GM12875 (cell line): Measurements from ENCODE around the gene GPC5.

Source experiments
- H3K4me3 ChIP-seq: one replicate; pipeline ENCODE4 v1.5.1; 2011; ENCODE audit warnings: low read depth, low read length, control low read depth
- TF ChIP-seq, protein P1 (sequence below): IDR thresholded peaks from 2 replicates; pipeline ENCODE4 v1.5.1; 2011; ENCODE audit warnings: low read depth, mild to moderate bottlenecking, control low read depth, inconsistent platforms, low read length, moderate library complexity, borderline replicate concordance; ENCODE audit not compliant: insufficient read depth

Gene GPC5

DNA sequence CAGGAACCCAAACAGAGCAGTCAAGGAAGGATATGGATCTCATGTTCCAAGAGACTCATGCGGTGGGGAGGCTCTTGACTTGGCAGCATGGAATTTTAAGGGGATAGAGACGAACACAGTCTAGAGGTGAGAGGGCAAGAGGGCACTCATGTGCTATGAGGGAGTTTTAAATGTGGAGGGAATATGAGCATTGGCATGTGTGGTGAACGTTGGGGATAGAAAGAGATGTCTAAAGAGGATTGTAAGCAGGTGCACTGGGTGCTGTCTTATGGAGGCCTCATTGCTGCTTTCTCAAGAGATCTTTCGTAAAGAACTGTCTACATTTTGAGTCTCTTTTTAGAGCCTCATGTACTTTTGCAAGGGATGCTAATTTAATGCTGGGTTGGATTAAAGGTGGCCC, 1227.9 kb downstream of the GPC5 start:
- TF ChIP-seq, protein P1, sequence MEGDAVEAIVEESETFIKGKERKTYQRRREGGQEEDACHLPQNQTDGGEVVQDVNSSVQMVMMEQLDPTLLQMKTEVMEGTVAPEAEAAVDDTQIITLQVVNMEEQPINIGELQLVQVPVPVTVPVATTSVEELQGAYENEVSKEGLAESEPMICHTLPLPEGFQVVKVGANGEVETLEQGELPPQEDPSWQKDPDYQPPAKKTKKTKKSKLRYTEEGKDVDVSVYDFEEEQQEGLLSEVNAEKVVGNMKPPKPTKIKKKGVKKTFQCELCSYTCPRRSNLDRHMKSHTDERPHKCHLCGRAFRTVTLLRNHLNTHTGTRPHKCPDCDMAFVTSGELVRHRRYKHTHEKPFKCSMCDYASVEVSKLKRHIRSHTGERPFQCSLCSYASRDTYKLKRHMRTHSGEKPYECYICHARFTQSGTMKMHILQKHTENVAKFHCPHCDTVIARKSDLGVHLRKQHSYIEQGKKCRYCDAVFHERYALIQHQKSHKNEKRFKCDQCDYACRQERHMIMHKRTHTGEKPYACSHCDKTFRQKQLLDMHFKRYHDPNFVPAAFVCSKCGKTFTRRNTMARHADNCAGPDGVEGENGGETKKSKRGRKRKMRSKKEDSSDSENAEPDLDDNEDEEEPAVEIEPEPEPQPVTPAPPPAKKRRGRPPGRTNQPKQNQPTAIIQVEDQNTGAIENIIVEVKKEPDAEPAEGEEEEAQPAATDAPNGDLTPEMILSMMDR: no peak
- H3K4me3 ChIP-seq: no peak overlapping the region

DNA sequence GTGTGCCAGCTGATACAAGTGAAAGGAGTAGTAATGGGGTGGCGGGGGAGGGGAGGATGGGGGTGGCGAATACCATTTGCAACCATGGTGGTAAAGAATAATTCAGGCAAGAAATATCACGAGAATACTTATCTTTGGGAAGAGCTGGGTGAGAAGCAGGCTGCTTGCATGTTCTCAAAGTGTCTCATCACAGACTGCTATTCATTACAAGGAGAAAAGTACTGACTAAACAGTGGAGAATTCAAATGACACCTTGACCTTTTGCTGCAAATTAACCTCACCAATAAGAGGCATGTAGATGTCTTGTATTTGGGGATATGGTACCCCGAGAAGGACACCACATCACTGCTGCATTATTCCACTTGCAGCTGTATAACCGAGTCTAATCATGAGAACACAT, 1242.5 kb downstream of the GPC5 start:
- H3K4me3 ChIP-seq: no peak overlapping the region

DNA sequence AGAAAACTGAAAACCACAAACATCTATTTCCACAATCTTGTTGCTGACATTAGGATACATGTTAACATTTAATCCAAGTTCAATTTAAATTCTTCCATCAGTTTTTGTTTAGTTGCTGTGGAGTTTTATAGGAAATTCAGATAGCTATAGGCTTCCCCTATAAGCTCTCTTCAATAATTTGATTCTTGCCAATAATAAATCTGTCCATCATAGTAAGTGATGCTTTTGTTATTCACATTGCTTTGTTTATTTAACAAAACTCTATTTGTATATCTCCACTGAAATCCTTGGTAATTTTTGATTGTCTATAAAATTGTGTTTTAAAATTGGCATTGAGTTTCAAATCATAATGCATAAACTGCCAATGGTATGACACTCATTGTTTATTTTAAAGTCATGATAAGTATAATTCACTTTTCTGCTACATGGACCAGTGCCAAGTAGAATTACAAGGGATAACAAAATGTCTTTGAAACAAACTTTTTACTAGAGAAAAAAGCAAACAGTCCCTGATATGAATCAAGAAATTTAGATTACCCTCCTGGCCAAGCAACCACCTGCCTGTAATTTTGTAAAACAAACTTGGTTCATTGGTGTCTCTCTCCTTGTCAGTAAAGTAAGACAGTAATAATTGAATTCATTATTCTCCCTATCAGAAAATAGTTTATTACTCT, 1250.9 kb downstream of the GPC5 start:
- TF ChIP-seq, protein P1: no peak
- no peak overlapping the region for H3K4me3 ChIP-seq

More for the DNA sequence above, 1242.5 kb downstream of the GPC5 start:
- TF ChIP-seq, protein P1: no peak

DNA sequence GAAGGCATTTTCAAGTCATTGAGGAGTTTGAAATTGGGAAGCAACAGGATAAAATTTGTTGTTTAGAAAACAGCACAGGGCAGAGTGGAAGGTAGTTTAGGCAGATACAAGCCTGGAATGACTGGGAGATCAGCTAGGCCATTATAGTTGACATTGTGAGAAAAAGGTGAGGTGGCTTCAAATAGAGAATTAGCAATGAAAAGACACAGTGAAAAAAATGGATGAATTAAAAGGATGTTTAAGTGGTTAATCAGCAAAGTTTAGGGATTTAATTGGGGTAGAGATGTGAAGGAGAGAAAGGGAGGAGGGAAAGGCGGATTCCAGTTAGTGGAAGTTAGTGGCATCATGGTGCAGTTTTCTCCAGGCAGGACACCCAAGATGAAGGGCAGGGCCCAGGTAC, 1257.7 kb downstream of the GPC5 start:
- no peak overlapping the region for H3K4me3 ChIP-seq
- TF ChIP-seq, protein P1: no peak

DNA sequence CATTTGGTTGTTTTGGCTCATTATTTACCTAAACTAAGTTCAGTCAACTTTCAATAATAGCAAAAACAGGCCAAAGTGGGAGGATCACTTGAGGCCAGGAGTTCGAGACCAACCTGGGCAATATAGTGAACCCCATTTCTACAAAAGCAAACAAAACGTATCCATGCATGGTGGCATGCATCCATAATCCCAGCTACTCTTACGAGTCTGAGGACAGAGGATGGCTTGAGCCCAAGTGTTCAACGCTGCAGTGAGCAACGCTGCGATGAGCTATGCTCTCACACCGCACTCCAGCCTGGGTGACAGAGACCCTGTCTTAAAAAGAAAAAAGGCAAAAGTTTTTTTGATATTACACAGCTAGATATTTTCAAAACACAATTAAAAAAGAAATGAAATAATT, 1258.2 kb downstream of the GPC5 start:
- TF ChIP-seq, protein P1: no peak
- H3K4me3 ChIP-seq: no peak overlapping the region

DNA sequence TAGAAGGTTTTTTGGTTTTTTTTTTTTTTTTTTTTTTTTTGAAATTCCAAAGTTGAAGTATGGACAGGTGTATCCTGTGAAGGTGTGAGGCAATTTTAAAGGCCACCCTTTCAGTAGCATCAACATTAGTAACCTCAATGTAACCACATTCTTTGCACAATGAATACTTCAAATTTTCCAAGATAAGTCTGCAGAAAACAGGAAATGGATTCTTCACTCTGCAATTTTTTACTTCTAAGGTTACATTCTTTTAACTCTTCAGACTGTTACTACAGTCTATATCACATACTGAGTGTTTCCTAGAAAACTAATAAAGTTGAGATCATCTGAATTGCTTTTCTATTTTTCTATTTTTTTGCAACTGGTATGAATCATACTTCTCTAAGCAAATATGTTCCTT, 1259.1 kb downstream of the GPC5 start:
- TF ChIP-seq, protein P1: no peak
- H3K4me3 ChIP-seq: no peak overlapping the region

DNA sequence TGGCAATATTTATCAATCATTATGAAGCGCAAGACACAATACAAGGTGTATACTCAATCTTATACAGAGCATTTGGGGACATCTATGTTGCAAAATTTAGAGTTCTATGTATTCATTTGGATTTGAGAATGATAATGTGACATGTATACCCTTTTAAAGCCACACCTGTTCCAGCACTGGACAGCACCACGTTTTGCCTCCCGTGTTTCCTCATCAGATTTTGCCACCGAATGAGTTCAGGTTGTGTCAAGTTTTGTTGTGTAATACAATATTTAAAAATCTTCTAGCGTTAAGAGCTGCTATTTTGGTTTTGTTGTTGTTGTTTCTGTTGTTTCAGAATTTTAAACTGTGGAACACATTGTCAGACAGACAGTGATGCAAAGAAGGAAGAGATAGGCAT, 1259.9 kb downstream of the GPC5 start:
- H3K4me3 ChIP-seq: no peak overlapping the region
- TF ChIP-seq, protein P1: no peak
